BE2C (cell line): ENCODE measurements around the gene MACROH2A2.
A peak's percentile ranks its signal among the peaks of the same experiment; 100 is the strongest.

Source experiments
- DNase-seq: peaks from one replicate; pipeline ENCODE4 v3.0.0-alpha.2; 2020
- H3K27me3 ChIP-seq: fragments of 250-450 bp; sonication (Bioruptor Pico); 2 replicates; pipeline ENCODE4 v1.5.1; 2020; ENCODE audit warnings: mild to moderate bottlenecking
- H3K36me3 ChIP-seq: fragments of 250-450 bp; sonication (Bioruptor Pico); 2 replicates; pipeline ENCODE4 v1.5.1; 2020; ENCODE audit warnings: mild to moderate bottlenecking
- H3K4me1 ChIP-seq: fragments of 250-450 bp; sonication (Bioruptor Pico); 2 replicates; pipeline ENCODE4 v1.5.1; 2020
- H3K4me3 ChIP-seq: 2 replicates; pipeline ENCODE4 v1.5.1; 2011; ENCODE audit warnings: low read depth, low read length
- H3K9me3 ChIP-seq: fragments of 250-450 bp; sonication (Bioruptor Pico); 2 replicates; pipeline ENCODE4 v1.5.1; 2020
- CTCF ChIP-seq: IDR thresholded peaks from 2 replicates; pipeline ENCODE4 v1.5.1; 2012; ENCODE audit warnings: mild to moderate bottlenecking, low read depth, low read length

MACROH2A2 gene

GRCh38 chr10:70053218-70053840 lies 683 bp downstream of the MACROH2A2 start:
- H3K4me3 ChIP-seq = peak overlapping the region; percentile 86
- H3K4me1 ChIP-seq = no peaks in the 10 kb centered on the region
- peak; percentile 41 for DNase-seq
- TF ChIP-seq CTCF = no peak
- H3K9me3 ChIP-seq = no peaks in the 10 kb centered on the region
- H3K27me3 ChIP-seq = no peaks in the 10 kb centered on the region
- no peaks in the 10 kb centered on the region for H3K36me3 ChIP-seq

- Histone ChIP-seq H3K4me3 (peak overlapping the region; percentile 86), H3K4me1 (no peaks in the 10 kb centered on the region), H3K36me3 (no peaks in the 10 kb centered on the region), H3K27me3 (no peaks in the 10 kb centered on the region), H3K9me3 (no peaks in the 10 kb centered on the region)
- peak; percentile 32 for DNase-seq
- TF ChIP-seq CTCF = peak; percentile 30
These were observed 1.2 kb downstream of the MACROH2A2 start for GRCh38 chr10:70053841-70054288.

- DNase-seq = no peak
- Histone ChIP-seq H3K4me1 (no peaks in the 10 kb centered on the region), H3K9me3 (no peaks in the 10 kb centered on the region), H3K4me3 (no peak overlapping the region), H3K36me3 (no peaks in the 10 kb centered on the region), H3K27me3 (no peaks in the 10 kb centered on the region)
- no peak for TF ChIP-seq CTCF
These were observed 2.3 kb downstream of the MACROH2A2 start for GRCh38 chr10:70054902-70055301.

GRCh38 chr10:70055550-70055949 lies 2.9 kb downstream of the MACROH2A2 start:
- Histone ChIP-seq H3K9me3 (no peaks in the 10 kb centered on the region), H3K36me3 (no peaks in the 10 kb centered on the region), H3K27me3 (no peaks in the 10 kb centered on the region), H3K4me3 (no peak overlapping the region), H3K4me1 (no peaks in the 10 kb centered on the region)
- TF ChIP-seq CTCF = no peak
- no peak for DNase-seq

GRCh38 chr10:70057306-70057705 lies 4.7 kb downstream of the MACROH2A2 start:
- Histone ChIP-seq H3K27me3 (no peaks in the 10 kb centered on the region), H3K4me1 (peaks cover 4% of the 10 kb centered on the region; the same call in 1 of the 2 replicates)

More at GRCh38 chr10:70057306-70057705, 4.7 kb downstream of the MACROH2A2 start:
- no peaks in the 10 kb centered on the region for H3K36me3 ChIP-seq
- no peak overlapping the region for H3K4me3 ChIP-seq
- no peaks in the 10 kb centered on the region for H3K9me3 ChIP-seq
- TF ChIP-seq CTCF = no peak
- DNase-seq = no peak
